HG03108 (cell line): ENCODE measurements around the gene UFSP2.

Experiments used
- ATAC-seq: cut with Tn5 transposase; IDR thresholded peaks from one replicate; pipeline ENCODE4 v1.9.1; 2021; ENCODE audit warnings: moderate library complexity; ENCODE audit not compliant: unreplicated experiment

UFSP2 gene

DNA sequence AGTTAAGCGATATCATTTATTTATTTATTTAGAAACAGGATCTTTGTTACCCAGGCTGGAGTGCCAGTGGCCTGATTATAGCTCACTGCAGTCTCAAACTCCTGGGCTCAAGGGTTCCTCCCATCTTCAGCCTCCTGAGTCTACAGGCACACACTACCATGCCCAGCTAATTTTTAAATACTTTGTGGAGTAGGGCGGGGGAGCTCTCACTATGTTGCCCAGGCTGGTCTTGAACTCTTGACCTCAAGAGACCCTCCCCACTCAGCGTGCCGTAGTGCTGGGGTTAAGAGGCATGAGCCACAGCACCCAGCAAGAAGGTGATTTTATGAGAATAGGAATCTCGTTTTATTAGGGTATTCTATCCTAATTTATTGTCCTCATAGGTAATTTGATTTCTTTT, 3.9 kb upstream of the UFSP2 start:
- no peak for ATAC-seq

- ATAC-seq = no peak
Measured at GRCh38 chr4:185426960-185427688, 1.4 kb upstream of the UFSP2 start.

DNA sequence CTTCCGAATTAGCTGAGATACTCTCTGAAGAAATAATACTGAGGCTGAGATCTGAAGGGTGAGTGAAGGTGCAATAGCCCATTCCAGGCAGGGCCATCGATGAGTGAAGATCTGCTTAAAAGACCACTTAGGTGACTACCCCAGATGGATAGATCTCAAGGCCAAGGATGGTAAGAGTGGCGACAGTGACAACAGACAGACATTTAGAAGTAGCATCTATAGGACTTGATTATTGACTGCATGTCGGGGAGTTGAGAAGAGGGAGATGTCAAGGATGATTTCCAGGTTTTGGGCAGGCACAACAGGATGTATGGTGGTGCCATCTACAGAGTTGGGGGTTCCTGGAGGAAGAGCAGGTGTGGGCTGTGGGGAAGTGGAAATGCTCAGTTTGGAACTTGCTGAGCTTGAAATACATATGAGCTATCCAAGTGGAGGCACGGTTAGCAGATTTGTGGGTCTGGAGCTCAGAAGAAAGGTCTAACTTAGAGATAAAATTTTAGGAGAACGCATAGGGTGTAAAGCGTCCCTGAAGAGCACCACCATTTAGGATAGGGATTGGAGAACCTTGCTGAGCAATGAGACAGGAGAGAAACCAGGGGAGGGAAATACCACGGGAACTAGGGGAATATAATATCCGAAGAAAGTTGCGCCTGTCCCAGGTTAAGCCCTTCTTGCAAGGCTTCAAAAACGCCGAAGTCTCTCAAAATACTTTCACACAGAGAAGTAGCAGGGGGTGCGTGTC, 688 bp downstream of the UFSP2 start:
- ATAC-seq = no peak

DNA sequence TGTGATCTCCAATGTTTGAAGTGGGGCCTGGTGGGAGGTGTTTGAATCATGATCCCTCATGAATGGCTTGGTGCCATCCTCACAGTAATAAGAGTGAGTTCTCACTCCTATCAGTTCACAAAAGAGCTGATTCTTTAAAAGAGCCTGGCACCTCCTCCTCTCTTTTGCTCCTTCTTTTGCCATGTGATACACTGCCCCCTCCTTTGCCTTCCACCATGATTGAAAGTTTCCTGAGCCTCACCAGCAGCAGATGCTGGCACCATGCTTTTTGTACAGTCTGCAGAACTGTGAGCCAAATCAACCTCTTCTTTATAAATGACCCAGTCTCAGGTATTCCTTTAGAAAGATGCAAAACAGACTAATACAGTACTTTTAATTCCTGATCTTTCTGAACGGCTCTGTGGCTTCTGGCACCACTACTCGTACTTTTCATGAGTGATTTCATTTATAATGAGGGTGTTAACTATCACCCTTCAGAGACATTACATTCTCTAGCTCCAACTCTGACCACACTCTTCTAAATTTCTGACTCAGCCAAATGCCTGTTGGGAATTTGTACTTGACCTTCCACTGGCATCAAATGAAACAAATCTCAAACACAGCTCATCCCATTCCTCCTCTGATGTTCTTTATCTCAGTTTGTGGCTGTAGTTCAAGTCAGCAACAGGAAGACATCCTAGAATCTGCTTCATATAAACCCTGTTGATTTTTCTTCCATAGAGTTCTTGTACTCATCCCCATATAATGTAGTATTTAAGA, 4.2 kb downstream of the UFSP2 start:
- ATAC-seq = no peak

DNA sequence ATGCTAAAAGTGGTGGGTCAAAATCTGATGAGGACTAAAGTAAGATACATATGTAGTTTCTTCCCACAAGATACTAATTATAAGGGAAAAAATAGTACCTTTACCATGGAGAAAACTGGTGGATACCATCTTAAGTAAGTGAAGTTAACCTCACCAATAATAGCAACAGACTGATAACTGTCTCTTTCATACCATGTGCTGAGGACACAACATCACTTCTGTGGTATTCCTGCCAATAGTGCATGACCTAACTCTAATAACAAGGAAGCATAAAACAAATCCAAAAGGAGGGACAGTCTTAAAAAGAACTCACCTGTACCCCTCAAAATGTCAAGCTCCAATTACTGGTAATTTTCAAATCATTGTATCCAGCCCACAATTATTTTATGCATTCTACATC, 8.8 kb downstream of the UFSP2 start:
- no peak for ATAC-seq

DNA sequence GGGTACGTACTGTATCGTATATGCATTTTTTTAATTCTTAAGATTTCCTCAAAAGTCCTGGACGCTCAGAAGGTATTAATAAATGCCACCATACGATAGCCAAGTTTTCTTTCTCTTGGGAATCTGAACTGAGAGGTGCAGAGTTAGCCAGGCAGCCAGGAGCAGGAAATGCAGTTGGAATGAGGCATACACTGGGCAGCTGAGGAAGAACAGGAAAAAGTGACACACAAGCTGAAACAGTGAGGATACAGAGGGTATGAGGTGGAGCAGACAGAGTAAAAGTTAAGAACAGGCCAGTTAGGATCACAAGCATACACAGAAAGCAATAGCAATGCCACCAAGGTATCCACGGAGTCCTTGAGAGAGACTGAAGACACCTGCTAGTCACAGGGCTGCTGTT, 13.4 kb downstream of the UFSP2 start:
- ATAC-seq = no peak

GRCh38 chr4:185411849-185412248, 13.9 kb downstream of the UFSP2 start:
- no peak for ATAC-seq

GRCh38 chr4:185408432-185408831, 17.3 kb downstream of the UFSP2 start:
- ATAC-seq = no peak

DNA sequence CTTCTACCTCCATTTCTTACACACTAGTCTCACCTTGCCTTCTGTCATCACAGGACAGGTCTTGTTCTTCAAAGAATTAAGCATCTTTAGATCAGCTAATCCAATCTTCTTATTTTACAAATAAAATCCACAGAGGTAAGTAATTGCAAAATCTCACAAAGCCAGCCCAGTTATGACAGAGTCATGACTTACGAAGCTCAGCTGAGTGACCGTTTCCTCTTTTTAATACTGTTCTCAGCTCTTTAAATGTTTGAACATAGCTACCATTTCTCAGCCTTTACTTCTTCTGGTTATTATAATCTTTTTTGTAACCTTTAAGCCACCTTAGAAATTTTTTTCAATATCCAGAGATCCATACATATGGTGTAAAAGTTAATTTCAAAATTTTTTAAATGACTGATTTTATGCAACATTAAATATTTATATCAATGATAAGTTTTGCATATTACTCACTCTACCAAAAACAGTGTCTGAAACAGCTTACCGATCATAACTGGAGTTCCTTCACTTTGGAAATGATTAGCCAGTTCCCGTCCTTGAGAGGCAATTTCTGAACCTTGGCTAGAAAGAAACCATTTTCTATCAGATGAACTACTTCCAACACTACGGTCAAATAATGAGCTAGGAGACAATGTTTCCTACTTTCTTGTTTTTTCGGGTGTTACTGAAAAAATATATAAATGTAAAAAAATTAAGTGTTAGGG, 20.3 kb downstream of the UFSP2 start:
- ATAC-seq = peak; percentile 41

GRCh38 chr4:185404031-185404430, 21.7 kb downstream of the UFSP2 start:
- no peak for ATAC-seq

- ATAC-seq = no peak
Measured at GRCh38 chr4:185399466-185399865, 26.3 kb downstream of the UFSP2 start.

DNA sequence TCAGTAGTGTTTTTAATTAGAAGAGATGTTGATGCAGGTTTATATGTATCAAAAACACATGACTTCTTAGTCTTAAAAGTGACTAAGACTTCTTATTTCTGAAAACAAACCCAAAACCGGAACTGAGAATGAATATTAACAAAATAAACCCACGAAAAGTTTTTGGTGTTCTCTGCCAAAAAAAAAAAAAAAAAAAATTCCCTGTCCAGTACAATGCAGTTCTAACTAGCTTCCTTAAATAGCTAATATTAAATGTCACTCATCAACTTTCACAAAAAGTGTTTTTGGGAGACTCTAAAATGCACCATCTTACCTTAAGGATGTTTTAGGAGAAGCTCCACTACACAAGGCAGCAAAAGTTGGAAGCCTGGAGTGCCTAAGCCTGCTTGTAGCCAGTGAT, 27.1 kb downstream of the UFSP2 start:
- ATAC-seq = no peak

GRCh38 chr4:185396724-185397385, 28.9 kb downstream of the UFSP2 start, which contains the start of gene ANKRD37:
Gene ANKRD37, plus strand, starts transcription at chr4:185396841. Its CDS starts 83 bp downstream, at chr4:185396924.
- no peak for ATAC-seq

GRCh38 chr4:185395956-185396723, 29.6 kb downstream of the UFSP2 start:
- peak; percentile 68 for ATAC-seq

DNA sequence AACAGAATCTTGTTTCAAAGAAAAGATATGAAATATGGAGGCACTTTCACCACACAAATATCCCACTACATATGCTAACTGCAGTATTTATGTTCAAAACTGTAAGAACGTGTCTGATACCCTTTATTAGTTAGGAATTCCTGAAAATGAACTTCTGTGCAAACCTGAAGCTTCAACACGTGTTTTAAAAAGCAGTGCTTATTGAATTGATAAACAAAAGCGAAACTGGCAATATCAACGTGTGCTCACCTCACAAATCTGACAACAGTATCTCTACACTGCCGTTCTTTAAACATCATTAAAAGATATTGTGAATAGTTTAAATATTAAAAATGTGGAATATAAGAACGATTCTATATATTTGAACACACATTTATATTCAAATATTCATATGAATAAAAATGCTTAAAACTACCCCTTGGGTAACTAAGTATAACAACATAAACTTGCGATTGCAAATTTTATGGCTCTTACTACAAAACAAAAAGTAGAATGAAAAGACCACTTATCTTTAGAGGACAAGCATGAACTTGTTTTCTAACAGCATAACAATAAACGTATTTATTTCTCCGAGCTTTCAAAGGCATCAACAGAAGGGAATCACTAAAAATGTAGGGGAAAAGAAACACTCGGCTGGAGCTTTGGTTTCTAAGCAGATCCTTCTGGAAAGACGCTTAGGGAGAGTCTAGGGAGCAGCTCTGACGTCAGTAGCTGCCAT, 30.4 kb downstream of the UFSP2 start, which contains the start of gene LRP2BP:
Gene LRP2BP, minus strand, starts transcription at position 687 of the 718 bp plus-strand sequence. CDS start 17,738 bp downstream, outside the sequence.
- ATAC-seq = no peak

DNA sequence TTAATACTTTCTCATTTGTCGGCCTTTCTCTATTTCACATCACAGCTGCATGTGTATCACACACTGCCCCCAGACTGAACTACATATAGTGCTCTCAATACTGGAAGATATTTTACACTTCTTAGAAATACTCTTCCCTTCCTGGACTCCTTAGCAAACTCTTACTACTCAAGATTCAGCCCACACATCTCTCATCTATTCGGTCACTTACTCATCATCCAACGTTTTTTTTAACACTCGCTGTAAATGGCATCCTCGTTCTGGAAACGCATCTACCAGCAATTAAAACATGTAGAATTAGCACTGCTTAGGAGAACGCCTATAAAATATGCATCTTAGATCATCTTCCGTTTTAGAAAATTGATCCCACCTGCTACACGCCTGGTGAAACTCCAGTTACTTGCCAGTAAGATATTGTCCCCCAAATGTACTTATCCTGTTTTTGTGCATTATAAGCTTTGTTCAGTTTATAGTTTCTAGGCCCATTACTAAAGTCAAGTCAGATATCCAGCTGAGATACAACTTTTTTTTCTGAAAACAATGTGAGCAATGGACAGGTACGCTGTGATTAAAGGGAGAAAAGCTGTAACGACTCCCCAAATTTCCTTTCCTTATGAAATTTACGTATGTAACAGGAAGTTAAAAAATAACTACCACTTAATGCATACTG, 31.1 kb downstream of the UFSP2 start:
- ATAC-seq = no peak

DNA sequence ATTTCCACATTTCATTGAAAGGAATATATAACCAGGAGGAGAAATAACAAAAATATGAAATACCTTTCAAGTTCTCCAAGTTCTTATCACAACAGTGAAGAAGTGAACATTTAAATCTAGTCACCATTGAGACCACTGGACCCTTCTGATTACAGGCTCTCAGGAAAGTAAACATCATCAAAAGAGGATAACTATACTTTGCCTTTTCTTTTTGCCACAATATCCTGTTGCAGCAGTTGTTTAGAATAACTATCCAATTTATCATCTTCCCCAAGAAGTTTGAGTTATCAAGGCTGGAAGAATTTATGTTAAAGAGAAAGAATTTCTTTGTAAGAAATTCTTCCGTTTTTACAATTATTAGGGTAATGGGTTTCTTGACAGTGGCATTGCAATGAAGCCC, 33.6 kb downstream of the UFSP2 start:
- no peak for ATAC-seq

DNA sequence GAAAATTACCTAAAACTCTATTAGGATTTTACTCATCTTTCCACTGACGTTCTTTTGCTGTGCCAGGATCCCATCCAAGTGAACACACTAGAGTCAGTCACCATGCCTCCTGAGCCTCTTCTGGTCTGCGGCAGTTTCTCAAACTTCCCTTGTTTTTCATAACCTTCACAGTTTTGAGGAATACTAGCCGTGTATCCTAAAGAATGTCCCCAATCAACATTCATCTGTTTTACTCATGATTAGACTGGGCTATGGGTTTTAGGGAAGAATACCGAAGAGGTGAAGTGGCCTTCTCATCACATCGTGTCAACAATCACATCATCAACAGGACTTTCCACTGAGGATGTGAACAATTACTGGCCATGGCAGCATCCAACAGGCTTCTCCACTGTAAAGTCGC, 34.8 kb downstream of the UFSP2 start:
- ATAC-seq = no peak
